ENCODE results near the gene ARHGAP23. TPM values are rescaled to one million over a fixed set of nuclear protein-coding genes. Genes with fewer than 3 reads are reported as not detected.
A peak's percentile ranks its signal among the peaks of the same experiment; 100 is the strongest.

ARHGAP23 gene
- total and polyA plus RNA-seq, 2 experiments from 2014 or later: 16.0 to 30.0 TPM

- Histone ChIP-seq H3K4me2 (no peak overlapping the region), H4K20me1 (ENCODE audit: insufficient read depth, poor library complexity, severe bottlenecking) (no peaks in the 10 kb centered on the region), H3K9me3 (ENCODE audit: low read depth) (no peaks in the 10 kb centered on the region), H3K4me3 (no peak overlapping the region), H3K27ac (no peak overlapping the region), H3K4me1 (ENCODE audit: insufficient read depth) (peaks cover 25% of the 10 kb centered on the region), H3K79me2 (no peaks in the 10 kb centered on the region), H3K9me2 (replicated peaks; ENCODE audit: insufficient read depth) (no peaks in the 10 kb centered on the region), H3K27me3 (peaks cover 10% of the 10 kb centered on the region), H2AFZ (no peak overlapping the region), H3K36me3 (replicated peaks; ENCODE audit: insufficient read depth, low read depth) (no peaks in the 10 kb centered on the region)
- no peak for DNase-seq (ENCODE audit: low spot score)
- TF ChIP-seq CTCF (IDR thresholded peaks at IDR 0.05; ENCODE audit: poor library complexity): no peak
- TF ChIP-seq EZH2 (IDR thresholded peaks at IDR 0.05; ENCODE audit: borderline replicate concordance): no peak
- TF ChIP-seq EZH2phosphoT487 (IDR thresholded peaks at IDR 0.05; ENCODE audit: low read depth, severe bottlenecking, unreplicated experiment): no peak
- 55% methylated on average over 3 of the region's 9 CpGs for WGBS (ENCODE audit: low lambda C conversion rate, missing lambda C conversion rate)
These were observed 2.5 kb upstream of the ARHGAP23 start for GRCh38 chr17:38425744-38426143.

GRCh38 chr17:38426441-38426840 lies 1.8 kb upstream of the ARHGAP23 start:
- Histone ChIP-seq H3K9me3 (ENCODE audit: low read depth) (no peaks in the 10 kb centered on the region), H4K20me1 (ENCODE audit: insufficient read depth, poor library complexity, severe bottlenecking) (no peaks in the 10 kb centered on the region), H2AFZ (no peak overlapping the region), H3K9me2 (replicated peaks; ENCODE audit: insufficient read depth) (no peaks in the 10 kb centered on the region), H3K27ac (no peak overlapping the region), H3K4me1 (ENCODE audit: insufficient read depth) (peaks cover 21% of the 10 kb centered on the region), H3K27me3 (peaks cover 4% of the 10 kb centered on the region), H3K4me2 (no peak overlapping the region), H3K36me3 (replicated peaks; ENCODE audit: insufficient read depth, low read depth) (no peaks in the 10 kb centered on the region), H3K79me2 (no peaks in the 10 kb centered on the region), H3K4me3 (no peak overlapping the region)
- no peak for TF ChIP-seq EZH2 (IDR thresholded peaks at IDR 0.05; ENCODE audit: borderline replicate concordance)
- no peak for TF ChIP-seq EZH2phosphoT487 (IDR thresholded peaks at IDR 0.05; ENCODE audit: low read depth, severe bottlenecking, unreplicated experiment)
- no peak for TF ChIP-seq CTCF (IDR thresholded peaks at IDR 0.05; ENCODE audit: poor library complexity)
- no peak for DNase-seq (ENCODE audit: low spot score)

GRCh38 chr17:38427160-38427949 lies 909 bp upstream of the ARHGAP23 start:
- WGBS (ENCODE audit: low lambda C conversion rate, missing lambda C conversion rate): 82% methylated on average over 7 of the region's 7 CpGs
- Histone ChIP-seq H3K36me3 (replicated peaks; ENCODE audit: insufficient read depth, low read depth) (no peaks in the 10 kb centered on the region), H3K9me2 (replicated peaks; ENCODE audit: insufficient read depth) (no peaks in the 10 kb centered on the region), H3K4me3 (peak overlapping the region; percentile 95), H4K20me1 (ENCODE audit: insufficient read depth, poor library complexity, severe bottlenecking) (no peaks in the 10 kb centered on the region), H3K27me3 (no peaks in the 10 kb centered on the region), H3K4me1 (ENCODE audit: insufficient read depth) (peaks cover 14% of the 10 kb centered on the region), H3K9me3 (ENCODE audit: low read depth) (no peaks in the 10 kb centered on the region), H3K4me2 (peak overlapping the region; percentile 99), H3K79me2 (no peaks in the 10 kb centered on the region), H3K27ac (peak overlapping the region; percentile 56), H2AFZ (peak overlapping the region; percentile 68)
- DNase-seq (ENCODE audit: low spot score): no peak
- TF ChIP-seq EZH2 (IDR thresholded peaks at IDR 0.05; ENCODE audit: borderline replicate concordance): no peak
- TF ChIP-seq CTCF (IDR thresholded peaks at IDR 0.05; ENCODE audit: poor library complexity): no peak
- TF ChIP-seq EZH2phosphoT487 (IDR thresholded peaks at IDR 0.05; ENCODE audit: low read depth, severe bottlenecking, unreplicated experiment): no peak

Data from hepatocyte (in vitro differentiated cells).